Measurements from ENCODE around the gene SPOCK2. TPM values are rescaled to one million over a fixed set of nuclear protein-coding genes. Genes with fewer than 3 reads are reported as not detected.

Gene SPOCK2
- total RNA-seq, 2 donors from 2014 or later: 5.1 to 163 TPM

GRCh38 chr10:72061491-72061890 is 26.9 kb downstream of the SPOCK2 start:
- TF ChIP-seq, protein P1, sequence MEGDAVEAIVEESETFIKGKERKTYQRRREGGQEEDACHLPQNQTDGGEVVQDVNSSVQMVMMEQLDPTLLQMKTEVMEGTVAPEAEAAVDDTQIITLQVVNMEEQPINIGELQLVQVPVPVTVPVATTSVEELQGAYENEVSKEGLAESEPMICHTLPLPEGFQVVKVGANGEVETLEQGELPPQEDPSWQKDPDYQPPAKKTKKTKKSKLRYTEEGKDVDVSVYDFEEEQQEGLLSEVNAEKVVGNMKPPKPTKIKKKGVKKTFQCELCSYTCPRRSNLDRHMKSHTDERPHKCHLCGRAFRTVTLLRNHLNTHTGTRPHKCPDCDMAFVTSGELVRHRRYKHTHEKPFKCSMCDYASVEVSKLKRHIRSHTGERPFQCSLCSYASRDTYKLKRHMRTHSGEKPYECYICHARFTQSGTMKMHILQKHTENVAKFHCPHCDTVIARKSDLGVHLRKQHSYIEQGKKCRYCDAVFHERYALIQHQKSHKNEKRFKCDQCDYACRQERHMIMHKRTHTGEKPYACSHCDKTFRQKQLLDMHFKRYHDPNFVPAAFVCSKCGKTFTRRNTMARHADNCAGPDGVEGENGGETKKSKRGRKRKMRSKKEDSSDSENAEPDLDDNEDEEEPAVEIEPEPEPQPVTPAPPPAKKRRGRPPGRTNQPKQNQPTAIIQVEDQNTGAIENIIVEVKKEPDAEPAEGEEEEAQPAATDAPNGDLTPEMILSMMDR (IDR thresholded peaks at IDR 0.05): no peak
- no peak for TF ChIP-seq POLR2AphosphoS5 (IDR thresholded peaks at IDR 0.05)
- TF ChIP-seq POLR2A (IDR thresholded peaks at IDR 0.05): no peak
- Histone ChIP-seq H3K9me3 (no peaks in the 10 kb centered on the region), H3K4me3 (no peak overlapping the region), H3K27me3 (replicated peaks; ENCODE audit: insufficient read depth) (no peaks in the 10 kb centered on the region), H3K36me3 (no peaks in the 10 kb centered on the region), H3K27ac (no peak overlapping the region), H3K4me1 (replicated peaks) (no peaks in the 10 kb centered on the region)
- 88% methylated on average over 5 of the region's 5 CpGs for WGBS
- DNase-seq (ENCODE audit: low spot score): no peak
- intact Hi-C loops (cut with DNase I): no loop called here

DNA sequence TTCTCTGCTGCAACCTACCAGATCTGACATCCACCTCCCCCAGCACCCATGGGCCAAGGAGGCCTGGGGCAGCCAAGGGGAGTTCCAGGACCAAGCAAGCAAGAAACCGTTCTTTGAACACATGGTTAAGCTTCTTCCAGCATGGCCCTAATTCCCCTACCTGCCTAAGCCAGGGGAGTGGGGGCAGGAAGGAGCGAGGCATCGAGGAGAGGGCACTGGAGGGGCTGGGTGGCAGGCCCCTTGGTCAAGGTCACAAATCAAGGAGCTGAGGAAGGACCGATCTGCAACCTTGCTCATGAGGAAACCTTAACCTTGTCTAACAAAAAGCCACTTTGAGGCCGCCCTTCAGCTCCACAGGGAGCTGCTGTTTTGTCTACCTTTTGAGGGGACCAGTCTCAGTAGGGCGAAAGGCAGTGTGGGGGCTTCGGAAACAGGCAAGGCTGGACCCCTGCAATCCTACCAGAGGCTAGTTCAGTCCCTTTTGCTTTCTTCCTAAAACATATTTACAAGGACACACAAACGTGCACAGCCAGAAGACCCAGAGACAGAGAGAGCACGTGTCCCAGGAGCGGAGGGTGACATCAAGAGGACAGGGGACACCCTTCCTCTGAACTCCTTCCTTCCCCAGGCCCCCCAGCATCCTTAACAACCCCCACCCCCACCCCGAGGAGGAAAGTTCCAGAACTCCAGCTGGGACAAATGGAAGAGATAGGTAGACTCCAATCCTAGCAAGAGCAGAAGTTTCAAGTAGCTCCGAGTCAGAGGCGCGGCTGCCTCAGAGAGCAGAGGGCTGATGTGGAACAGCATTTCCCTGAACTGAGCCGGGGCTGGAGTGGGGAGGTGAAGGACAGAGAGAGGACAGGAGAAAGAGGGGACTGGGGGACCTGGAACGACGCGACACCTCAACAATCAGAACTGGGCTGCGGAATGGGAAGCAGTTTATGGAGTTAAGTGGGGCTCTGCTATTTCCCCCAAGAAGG is 28.2 kb downstream of the SPOCK2 start:
- TF ChIP-seq POLR2A (IDR thresholded peaks at IDR 0.05) (no peak), POLR2AphosphoS5 (IDR thresholded peaks at IDR 0.05) (no peak)
- TF ChIP-seq, protein P1 (IDR thresholded peaks at IDR 0.05): no peak
- DNase-seq (ENCODE audit: low spot score): no peak
- 89% methylated on average over 19 of the region's 19 CpGs for WGBS

GRCh38 chr10:72058989-72059842 is 29.1 kb downstream of the SPOCK2 start:
- Histone ChIP-seq H3K4me3 (no peak overlapping the region), H3K36me3 (no peaks in the 10 kb centered on the region), H3K4me1 (replicated peaks) (no peaks in the 10 kb centered on the region), H3K27ac (no peak overlapping the region), H3K27me3 (replicated peaks; ENCODE audit: insufficient read depth) (no peaks in the 10 kb centered on the region), H3K9me3 (no peaks in the 10 kb centered on the region)
- no peak for DNase-seq (ENCODE audit: low spot score)
- WGBS: 53% methylated on average over 21 of the region's 21 CpGs
- intact Hi-C loops (cut with DNase I): loop anchor here (5.0 kb wide), 1 partner anchor 153 kb away; no protein-coding TSS in a partner anchor
- TF ChIP-seq, protein P1 (IDR thresholded peaks at IDR 0.05): no peak
- TF ChIP-seq POLR2AphosphoS5 (IDR thresholded peaks at IDR 0.05) (no peak), POLR2A (IDR thresholded peaks at IDR 0.05) (no peak)

More for the DNA sequence above, 28.2 kb downstream of the SPOCK2 start:
- Histone ChIP-seq H3K4me1 (replicated peaks) (no peaks in the 10 kb centered on the region), H3K36me3 (no peaks in the 10 kb centered on the region), H3K27ac (no peak overlapping the region), H3K9me3 (no peaks in the 10 kb centered on the region), H3K4me3 (no peak overlapping the region), H3K27me3 (replicated peaks; ENCODE audit: insufficient read depth) (no peaks in the 10 kb centered on the region)
- intact Hi-C loops (cut with DNase I): loop anchor here (5.0 kb wide), 1 partner anchor 152 kb away; no protein-coding TSS in a partner anchor

GRCh38 chr10:72058347-72058898 is 29.9 kb downstream of the SPOCK2 start:
- Histone ChIP-seq H3K4me3 (no peak overlapping the region), H3K36me3 (no peaks in the 10 kb centered on the region), H3K9me3 (no peaks in the 10 kb centered on the region), H3K27ac (peak overlapping the region in 1 of 2 donors; percentile 54), H3K4me1 (replicated peaks) (no peaks in the 10 kb centered on the region), H3K27me3 (replicated peaks; ENCODE audit: insufficient read depth) (no peaks in the 10 kb centered on the region)
- DNase-seq (ENCODE audit: low spot score): no peak
- TF ChIP-seq POLR2A (IDR thresholded peaks at IDR 0.05) (no peak), POLR2AphosphoS5 (IDR thresholded peaks at IDR 0.05) (no peak)
- TF ChIP-seq, protein P1 (IDR thresholded peaks at IDR 0.05): no peak
- WGBS: 88% methylated on average over 12 of the region's 12 CpGs
- intact Hi-C loops (cut with DNase I): loop anchor here (5.0 kb wide), 1 partner anchor 154 kb away; no protein-coding TSS in a partner anchor

Data from prostate gland (tissue), 2 donors.